Measurements from ENCODE around the gene CARNS1.
A peak's percentile ranks its signal among the peaks of the same experiment; 100 is the strongest.

Gene CARNS1

DNA sequence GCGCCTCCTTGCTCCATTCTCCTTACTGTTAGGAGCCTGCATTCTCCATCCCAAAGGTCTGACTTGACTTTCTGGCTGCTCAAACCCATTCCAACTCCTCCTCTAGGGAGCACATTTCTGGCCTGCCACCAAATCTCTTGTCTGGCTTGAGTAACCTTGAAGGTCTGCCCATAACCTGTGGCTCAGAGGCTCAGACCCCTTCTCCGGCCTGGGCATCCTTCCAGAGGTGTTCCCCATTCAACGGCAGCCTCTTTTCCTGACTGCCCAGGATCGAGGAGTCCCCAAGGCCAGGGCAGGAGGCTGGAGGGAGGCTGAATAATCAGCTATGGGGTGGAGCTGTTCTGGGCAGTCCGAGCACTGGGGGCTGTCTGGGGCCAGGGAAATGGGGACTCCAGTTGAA lies 21.5 kb upstream of the CARNS1 start:
- Histone ChIP-seq H3K4me1 (peaks cover 6% of the 10 kb centered on the region), H3K27me3 (no peaks in the 10 kb centered on the region), H3K4me3 (ENCODE audit: low read depth, low read length) (no peak overlapping the region), H3K36me3 (peaks cover 39% of the 10 kb centered on the region), H3K9me3 (no peaks in the 10 kb centered on the region)
- no peak for TF ChIP-seq CTCF (IDR thresholded peaks at IDR 0.05; ENCODE audit: low read depth, low read length)
- DNase-seq, result no peak

DNA sequence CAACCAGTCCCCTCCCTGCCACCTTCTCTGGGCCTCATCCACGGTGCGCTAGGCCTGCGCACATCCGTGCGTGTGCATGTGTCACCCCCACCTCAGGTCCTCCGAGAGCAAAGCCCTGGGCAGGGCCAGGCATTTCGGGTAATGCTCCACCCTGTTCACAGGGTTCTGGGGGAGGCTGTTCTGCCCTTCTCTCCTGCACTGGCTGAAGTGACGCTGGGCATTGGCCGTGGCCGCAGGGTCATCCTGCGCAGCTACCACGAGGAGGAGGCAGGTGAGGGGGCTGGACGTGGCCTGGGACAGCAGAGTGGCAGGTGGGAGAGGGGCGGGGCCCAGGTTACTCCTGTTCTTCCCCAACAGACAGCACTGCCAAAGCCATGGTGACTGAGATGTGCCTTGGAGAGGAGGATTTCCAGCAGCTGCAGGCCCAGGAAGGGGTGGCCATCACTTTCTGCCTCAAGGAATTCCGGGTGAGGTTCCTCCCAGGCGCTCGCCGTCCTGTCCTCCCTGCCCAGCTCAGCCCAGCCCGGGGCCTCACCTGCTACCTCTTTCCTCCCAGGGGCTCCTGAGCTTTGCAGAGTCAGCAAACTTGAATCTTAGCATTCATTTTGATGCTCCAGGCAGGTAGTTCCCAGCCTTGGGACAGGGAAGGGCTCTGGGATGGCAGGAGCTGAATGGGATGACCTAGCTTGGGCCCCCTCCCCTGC lies 19.8 kb upstream of the CARNS1 start:
- H3K4me1 ChIP-seq, result peaks cover 12% of the 10 kb centered on the region
- H3K9me3 ChIP-seq, result no peaks in the 10 kb centered on the region
- peaks cover 49% of the 10 kb centered on the region for H3K36me3 ChIP-seq
- no peaks in the 10 kb centered on the region for H3K27me3 ChIP-seq
- no peak for DNase-seq
- H3K4me3 ChIP-seq (ENCODE audit: low read depth, low read length), result no peak overlapping the region
- TF ChIP-seq CTCF (IDR thresholded peaks at IDR 0.05; ENCODE audit: low read depth, low read length), result no peak

DNA sequence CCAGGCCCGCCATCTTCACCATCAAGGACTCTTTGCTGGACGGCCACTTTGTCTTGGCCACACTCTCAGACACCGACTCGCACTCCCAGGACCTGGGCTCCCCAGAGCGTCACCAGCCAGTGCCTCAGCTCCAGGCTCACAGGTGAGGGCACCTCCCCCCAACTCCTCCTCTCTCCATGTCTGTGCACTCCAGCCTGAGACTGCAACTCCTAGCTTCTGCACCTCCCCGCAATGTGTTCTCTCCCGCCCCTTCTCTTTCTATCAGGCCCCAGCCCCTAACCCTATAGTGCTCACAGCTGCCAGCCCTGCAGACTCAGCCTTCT lies 19.3 kb upstream of the CARNS1 start:
- peaks cover 12% of the 10 kb centered on the region for H3K4me1 ChIP-seq
- H3K36me3 ChIP-seq, result peaks cover 49% of the 10 kb centered on the region
- no peak for DNase-seq
- no peak for TF ChIP-seq CTCF (IDR thresholded peaks at IDR 0.05; ENCODE audit: low read depth, low read length)
- H3K4me3 ChIP-seq (ENCODE audit: low read depth, low read length), result no peak overlapping the region
- no peaks in the 10 kb centered on the region for H3K27me3 ChIP-seq
- no peaks in the 10 kb centered on the region for H3K9me3 ChIP-seq

DNA sequence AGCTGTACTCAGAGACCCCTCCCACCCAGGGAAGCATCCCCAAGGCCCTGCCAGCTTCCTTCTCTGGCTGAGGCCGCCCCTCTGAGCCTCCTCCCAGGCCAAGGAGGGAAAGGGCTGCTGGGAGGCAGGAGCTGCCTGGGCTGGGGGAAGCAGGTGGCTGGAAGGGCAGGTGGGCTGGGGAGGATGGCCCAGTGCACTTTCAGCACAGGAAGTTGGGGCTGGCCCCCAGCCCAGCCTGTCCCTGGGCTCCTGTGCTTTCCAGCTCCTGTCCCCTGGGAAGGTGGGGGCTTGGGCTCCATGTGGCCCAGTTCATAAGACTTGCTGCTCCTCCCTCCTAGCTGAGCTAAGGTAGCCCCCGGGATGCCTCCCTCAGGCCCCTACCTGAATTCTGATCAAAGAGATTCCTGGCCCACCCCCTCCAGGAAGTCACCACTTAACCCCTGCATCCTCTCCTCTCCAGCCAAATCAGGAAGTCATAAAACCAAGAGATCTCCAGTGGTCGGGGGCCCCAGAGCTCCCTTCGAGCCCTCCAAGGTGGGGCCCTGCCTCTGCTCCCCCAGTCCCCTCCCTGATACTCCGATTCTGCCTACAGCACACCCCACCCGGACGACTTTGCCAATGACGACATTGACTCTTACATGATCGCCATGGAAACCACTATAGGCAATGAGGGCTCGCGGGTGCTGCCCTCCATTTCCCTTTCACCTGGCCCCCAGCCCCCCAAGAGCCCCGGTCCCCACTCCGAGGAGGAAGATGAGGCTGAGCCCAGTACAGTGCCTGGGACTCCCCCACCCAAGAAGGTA lies 18.7 kb upstream of the CARNS1 start:
- peaks cover 12% of the 10 kb centered on the region for H3K4me1 ChIP-seq
- no peak for DNase-seq
- H3K4me3 ChIP-seq (ENCODE audit: low read depth, low read length), result no peak overlapping the region
- H3K36me3 ChIP-seq, result peaks cover 47% of the 10 kb centered on the region
- H3K27me3 ChIP-seq, result no peaks in the 10 kb centered on the region
- H3K9me3 ChIP-seq, result no peaks in the 10 kb centered on the region
- TF ChIP-seq CTCF (IDR thresholded peaks at IDR 0.05; ENCODE audit: low read depth, low read length), result no peak

- H3K4me3 ChIP-seq (ENCODE audit: low read depth, low read length), result no peak overlapping the region
- peaks cover 47% of the 10 kb centered on the region for H3K36me3 ChIP-seq
- peaks cover 12% of the 10 kb centered on the region for H3K4me1 ChIP-seq
- peak; percentile 51 for DNase-seq
- H3K9me3 ChIP-seq, result no peaks in the 10 kb centered on the region
- no peaks in the 10 kb centered on the region for H3K27me3 ChIP-seq
- TF ChIP-seq CTCF (IDR thresholded peaks at IDR 0.05; ENCODE audit: low read depth, low read length), result no peak
These were observed 17.9 kb upstream of the CARNS1 start for GRCh38 chr11:67397536-67397935.

All from BE2C (cell line).